ENCODE measurements around the gene SMAD3.
A peak's percentile ranks its signal among the peaks of the same experiment; 100 is the strongest.

The SMAD3 gene

GRCh38 chr15:67210555-67211168 lies 145.3 kb downstream of the SMAD3 start:
- DNase-seq: no peak

GRCh38 chr15:67212684-67213367 lies 147.4 kb downstream of the SMAD3 start:
- DNase-seq: no peak

GRCh38 chr15:67215102-67215501 lies 149.7 kb downstream of the SMAD3 start:
- DNase-seq: no peak

- DNase-seq: no peak
Observed at GRCh38 chr15:67216859-67217258, 151.5 kb downstream of the SMAD3 start.

- no peak for DNase-seq
Observed at GRCh38 chr15:67218428-67218827, 153.0 kb downstream of the SMAD3 start.

- no peak for DNase-seq
Observed at GRCh38 chr15:67219288-67219687, 153.9 kb downstream of the SMAD3 start.

GRCh38 chr15:67224889-67225288 lies 159.5 kb downstream of the SMAD3 start:
- no peak for DNase-seq

GRCh38 chr15:67225336-67225735 lies 159.9 kb downstream of the SMAD3 start:
- DNase-seq: no peak

GRCh38 chr15:67227431-67227830 lies 162.0 kb downstream of the SMAD3 start:
- DNase-seq: no peak

GRCh38 chr15:67227846-67228245 lies 162.4 kb downstream of the SMAD3 start:
- no peak for DNase-seq

- no peak for DNase-seq
Observed at GRCh38 chr15:67228286-67228685, 162.9 kb downstream of the SMAD3 start.

GRCh38 chr15:67230504-67230903 lies 165.1 kb downstream of the SMAD3 start:
- DNase-seq: no peak

GRCh38 chr15:67232591-67232990 lies 167.2 kb downstream of the SMAD3 start:
- DNase-seq: no peak

- DNase-seq: peak; percentile 11
Observed at GRCh38 chr15:67240235-67241131, 175.1 kb downstream of the SMAD3 start.

GRCh38 chr15:67241132-67241855 lies 175.9 kb downstream of the SMAD3 start:
- peak; percentile 45 for DNase-seq

GRCh38 chr15:67242708-67243111 lies 177.3 kb downstream of the SMAD3 start:
- DNase-seq: no peak

Data from stimulated activated CD4-positive, alpha-beta T cell treated with anti-CD3 and anti-CD28 coated beads, Interleukin-4, amount 100 ng/mL, for 24 hours (primary cell).